Endodermal cell (in vitro differentiated cells): Measurements from ENCODE around the gene BCL2. TPM values are rescaled to one million over a fixed set of nuclear protein-coding genes. Genes with fewer than 3 reads are reported as not detected.

Experiments used
- DNase-seq: peaks from one replicate; pipeline ENCODE4 v3.0.0-alpha.2; 2017
- H3K27ac ChIP-seq: 2 replicates; pipeline ENCODE4 v1.5.1; 2013; ENCODE audit warnings: mild to moderate bottlenecking, low read depth, low read length, moderate library complexity
- H3K27me3 ChIP-seq: 2 replicates; pipeline ENCODE4 v1.6.1; 2013; ENCODE audit warnings: mild to moderate bottlenecking, low read length, moderate library complexity; ENCODE audit not compliant: insufficient read depth, control insufficient read depth, poor library complexity, severe bottlenecking
- H3K36me3 ChIP-seq: 2 replicates; pipeline ENCODE4 v1.7.0; 2013; ENCODE audit warnings: mild to moderate bottlenecking, low read length, moderate library complexity; ENCODE audit not compliant: control insufficient read depth, insufficient read depth
- H3K4me1 ChIP-seq: one replicate; pipeline ENCODE4 v1.7.0; 2013; ENCODE audit warnings: low read length; ENCODE audit not compliant: control insufficient read depth, insufficient read depth
- H3K4me3 ChIP-seq: 2 replicates; pipeline ENCODE4 v1.5.1; 2013; ENCODE audit warnings: mild to moderate bottlenecking, low read length, moderate library complexity
- H3K9ac ChIP-seq: 2 replicates; pipeline ENCODE4 v1.6.1; 2013; ENCODE audit warnings: mild to moderate bottlenecking, low read length, moderate library complexity; ENCODE audit not compliant: poor library complexity, severe bottlenecking; ENCODE audit errors: extremely low read depth
- H3K9me3 ChIP-seq: 2 replicates; pipeline ENCODE4 v1.6.1; 2013; ENCODE audit warnings: mild to moderate bottlenecking, low read length, moderate library complexity; ENCODE audit not compliant: control insufficient read depth
- H3K27ac Mint-ChIP-seq: 2 replicates; pipeline ENCODE4 v1.8.0; 2020; ENCODE audit warnings: mixed read lengths
- H3K27me3 Mint-ChIP-seq: 2 replicates; pipeline ENCODE4 v1.8.0; 2021; ENCODE audit warnings: mild to moderate bottlenecking, mixed read lengths; ENCODE audit not compliant: insufficient read depth
- H3K36me3 Mint-ChIP-seq: 2 replicates; pipeline ENCODE4 v1.8.0; 2020; ENCODE audit warnings: low read depth, mixed read lengths
- H3K4me1 Mint-ChIP-seq: 2 replicates; pipeline ENCODE4 v1.8.0; 2020; ENCODE audit warnings: mixed read lengths
- H3K4me3 Mint-ChIP-seq: 2 replicates; pipeline ENCODE4 v1.8.0; 2020; ENCODE audit warnings: mild to moderate bottlenecking, moderate library complexity, mixed read lengths
- H3K9me3 Mint-ChIP-seq: 2 replicates; pipeline ENCODE4 v1.8.0; 2020; ENCODE audit warnings: mild to moderate bottlenecking, mixed read lengths
- CTCF ChIP-seq: fragments of 200-600 bp; sonication (generic); conservative IDR thresholded peaks from 2 replicates; pipeline ENCODE4 v1.5.0; 2021; ENCODE audit warnings: antibody characterized with exemption, mild to moderate bottlenecking
- WGBS, 2 experiments: methylation state at CpG; one replicate each; pipeline versions ENCODE4 v1.1.5 to v1.1.7; 2013; ENCODE audit warnings: missing lambda C conversion rate in 2 of 2, mixed read lengths in 1 of 2; ENCODE audit not compliant: insufficient coverage in 1 of 2, insufficient read length in 1 of 2; 5-methylcytosine and 5-hydroxymethylcytosine counted together
- total RNA-seq, 2 donors: library from RNA; stranded (reverse); fragmentation: NEBNext Ultra II Directional in 1 of 2; extraction: Animal tissue kit (Norgen Biotek cat#: 25700) in 1 of 2; gene quantifications; 2 replicates in 1 of 2; 3 replicates in 1 of 2; pipeline ENCODE4 v1.2.1, GENCODE V29; 2021

The BCL2 gene
- total RNA-seq, 2 donors from 2014 or later, result 1.4 to 2.3 TPM

DNA sequence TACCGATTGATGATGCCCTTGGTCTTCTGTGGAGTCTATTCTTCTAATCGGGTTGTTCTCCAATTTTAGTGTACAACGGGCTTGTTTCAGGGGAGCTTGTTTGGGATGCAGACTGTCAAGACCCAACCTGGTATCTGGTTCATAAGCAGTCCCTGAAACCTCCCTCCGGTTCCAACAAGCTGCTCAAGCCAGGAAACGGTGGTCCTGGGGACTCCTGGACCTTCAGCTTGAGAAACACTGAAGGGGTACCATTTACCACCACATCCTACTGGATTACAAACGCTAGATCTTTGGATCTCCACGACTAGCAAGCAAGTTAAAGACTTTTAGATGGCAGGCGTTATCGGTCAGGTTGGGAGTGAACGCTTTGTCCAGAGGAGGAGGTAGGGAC, 2.0 kb downstream of the BCL2 start:
- Mint-ChIP-seq H3K27me3 (peaks cover 54% of the 10 kb centered on the region), H3K4me1 (peaks cover 12% of the 10 kb centered on the region), H3K9me3 (no peaks in the 10 kb centered on the region), H3K27ac (no peak overlapping the region), H3K36me3 (no peaks in the 10 kb centered on the region), H3K4me3 (peak overlapping the region; percentile 70)
- no peak overlapping the region for H3K4me3 ChIP-seq
- H3K9me3 ChIP-seq, result no peaks in the 10 kb centered on the region
- H3K36me3 ChIP-seq, result no peaks in the 10 kb centered on the region
- no peak overlapping the region for H3K27ac ChIP-seq
- 92 to 96% methylated on average over 9 to 10 of the region's 10 CpGs for WGBS, 2 experiments
- TF ChIP-seq CTCF, result no peak
- peaks cover 4% of the 10 kb centered on the region for H3K4me1 ChIP-seq
- no peak overlapping the region for H3K9ac ChIP-seq
- peaks cover 59% of the 10 kb centered on the region for H3K27me3 ChIP-seq
- DNase-seq, result no peak

DNA sequence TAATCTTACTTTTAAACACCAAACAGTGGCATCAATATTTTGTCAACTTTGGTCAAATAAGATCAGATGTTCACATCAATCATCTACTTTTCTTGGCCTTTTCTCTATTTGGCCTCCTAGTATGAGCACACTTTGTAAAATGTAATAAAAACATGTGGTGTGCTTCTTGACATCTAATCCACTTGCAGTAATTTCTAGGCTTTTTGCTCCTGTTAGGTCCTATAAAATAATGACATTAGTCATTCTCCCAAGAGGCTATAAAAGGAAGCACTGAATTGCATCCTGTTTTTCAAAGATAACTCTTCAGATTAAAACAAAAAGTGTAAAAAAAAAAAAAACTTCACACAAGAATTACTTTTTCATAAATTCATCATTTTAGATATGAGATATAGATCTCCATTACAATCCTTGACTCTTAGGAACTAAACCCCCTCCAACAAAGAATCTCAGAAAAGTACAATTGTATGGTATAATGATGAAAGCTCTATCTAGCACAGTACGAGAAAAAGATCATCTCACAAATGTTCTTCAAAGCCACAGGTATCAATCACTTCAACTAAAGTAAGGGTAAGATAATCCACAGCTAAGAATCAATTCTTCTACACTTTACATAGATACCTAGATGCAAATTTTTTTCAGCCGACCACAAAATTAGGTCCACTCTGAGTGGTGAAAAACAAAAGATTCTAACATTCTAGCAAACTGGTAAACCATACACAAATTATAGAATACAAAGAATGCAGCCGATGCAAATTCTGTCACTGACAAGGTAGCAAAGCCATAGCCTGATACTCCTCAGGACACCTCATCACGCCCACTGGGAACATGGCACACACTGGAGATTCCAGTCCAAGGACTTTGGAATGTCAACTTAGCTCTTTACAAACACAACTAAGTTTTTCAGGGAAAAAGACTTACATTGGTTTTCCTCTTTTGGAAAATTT, 2.7 kb downstream of the BCL2 start:
- peaks cover 59% of the 10 kb centered on the region for H3K27me3 ChIP-seq
- H3K36me3 Mint-ChIP-seq, result no peaks in the 10 kb centered on the region
- no peak overlapping the region for H3K4me3 ChIP-seq

GRCh38 chr18:63315876-63316275, 3.7 kb downstream of the BCL2 start:
- Mint-ChIP-seq H3K4me3 (no peak overlapping the region), H3K4me1 (peaks cover 10% of the 10 kb centered on the region), H3K36me3 (no peaks in the 10 kb centered on the region), H3K27ac (no peak overlapping the region), H3K27me3 (peaks cover 45% of the 10 kb centered on the region), H3K9me3 (no peaks in the 10 kb centered on the region)
- Histone ChIP-seq H3K9me3 (no peaks in the 10 kb centered on the region), H3K27me3 (peaks cover 54% of the 10 kb centered on the region), H3K4me1 (peaks cover 4% of the 10 kb centered on the region), H3K4me3 (no peak overlapping the region), H3K27ac (no peak overlapping the region), H3K36me3 (no peaks in the 10 kb centered on the region), H3K9ac (no peak overlapping the region)
- DNase-seq, result no peak
- no peak for TF ChIP-seq CTCF

More for the DNA sequence above, 2.7 kb downstream of the BCL2 start:
- DNase-seq, result no peak
- H3K4me3 Mint-ChIP-seq, result no peak overlapping the region
- Histone ChIP-seq H3K27ac (no peak overlapping the region), H3K9ac (no peak overlapping the region), H3K9me3 (no peaks in the 10 kb centered on the region), H3K4me1 (peaks cover 4% of the 10 kb centered on the region), H3K36me3 (no peaks in the 10 kb centered on the region)
- TF ChIP-seq CTCF, result no peak
- no peak overlapping the region for H3K27ac Mint-ChIP-seq
- H3K4me1 Mint-ChIP-seq, result peaks cover 12% of the 10 kb centered on the region
- WGBS, 2 experiments, result 97 to 100% methylated on average over 3 to 4 of the region's 4 CpGs
- peaks cover 54% of the 10 kb centered on the region for H3K27me3 Mint-ChIP-seq
- H3K9me3 Mint-ChIP-seq, result no peaks in the 10 kb centered on the region
